ENCODE measurements around the gene EIF4G3. TPM values are rescaled to one million over a fixed set of nuclear protein-coding genes. Genes with fewer than 3 reads are reported as not detected.
"Not testable (repeated sequence)": the region's sequence is repeated elsewhere in the genome, so short reads cannot be mapped to it uniquely, and the experiment has no call there.

EIF4G3 gene
- total RNA-seq, 1 experiment from 2014 or later = 65.3 TPM

GRCh38 chr1:21106709-21107108 lies 70.0 kb downstream of the EIF4G3 start:
- DNase-seq (ENCODE audit: low spot score) = no peak

- DNase-seq (ENCODE audit: low spot score) = no peak
These were observed 70.5 kb downstream of the EIF4G3 start for GRCh38 chr1:21106238-21106637.

GRCh38 chr1:21105807-21106206 lies 70.9 kb downstream of the EIF4G3 start:
- no peak for DNase-seq (ENCODE audit: low spot score)

DNA sequence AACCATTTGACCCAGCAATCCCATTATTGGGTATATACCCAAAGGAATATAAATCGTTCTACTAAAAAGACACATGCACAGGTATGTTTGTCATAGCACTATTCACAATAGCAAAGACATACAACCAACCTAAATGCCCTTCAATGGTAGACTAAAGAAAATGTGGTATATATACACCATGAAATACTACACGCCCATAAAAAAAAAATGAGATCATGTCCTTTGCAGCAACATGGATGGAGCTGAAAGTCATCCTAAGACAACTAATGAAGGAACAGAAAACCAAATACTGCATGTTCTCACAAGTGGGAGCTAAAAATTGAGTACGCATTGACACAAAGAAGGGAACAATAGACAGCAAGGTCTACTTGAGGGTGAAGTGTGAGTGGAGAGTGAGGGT lies 72.0 kb downstream of the EIF4G3 start:
- DNase-seq (ENCODE audit: low spot score) = no peak

GRCh38 chr1:21100481-21100921 lies 76.2 kb downstream of the EIF4G3 start:
- no peak for DNase-seq (ENCODE audit: low spot score)

DNA sequence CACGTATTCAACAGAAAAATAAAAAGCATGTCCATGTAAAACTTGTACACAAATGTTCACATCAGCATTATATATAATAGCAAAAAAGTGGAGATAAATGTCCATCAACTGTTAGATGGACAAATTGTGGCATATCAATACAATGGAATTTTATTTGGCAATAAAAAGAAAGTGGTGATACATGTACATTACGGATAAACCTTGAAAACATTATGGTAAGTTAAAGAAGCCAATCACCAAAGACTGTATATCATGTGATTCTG lies 76.9 kb downstream of the EIF4G3 start:
- no peak for DNase-seq (ENCODE audit: low spot score)

DNA sequence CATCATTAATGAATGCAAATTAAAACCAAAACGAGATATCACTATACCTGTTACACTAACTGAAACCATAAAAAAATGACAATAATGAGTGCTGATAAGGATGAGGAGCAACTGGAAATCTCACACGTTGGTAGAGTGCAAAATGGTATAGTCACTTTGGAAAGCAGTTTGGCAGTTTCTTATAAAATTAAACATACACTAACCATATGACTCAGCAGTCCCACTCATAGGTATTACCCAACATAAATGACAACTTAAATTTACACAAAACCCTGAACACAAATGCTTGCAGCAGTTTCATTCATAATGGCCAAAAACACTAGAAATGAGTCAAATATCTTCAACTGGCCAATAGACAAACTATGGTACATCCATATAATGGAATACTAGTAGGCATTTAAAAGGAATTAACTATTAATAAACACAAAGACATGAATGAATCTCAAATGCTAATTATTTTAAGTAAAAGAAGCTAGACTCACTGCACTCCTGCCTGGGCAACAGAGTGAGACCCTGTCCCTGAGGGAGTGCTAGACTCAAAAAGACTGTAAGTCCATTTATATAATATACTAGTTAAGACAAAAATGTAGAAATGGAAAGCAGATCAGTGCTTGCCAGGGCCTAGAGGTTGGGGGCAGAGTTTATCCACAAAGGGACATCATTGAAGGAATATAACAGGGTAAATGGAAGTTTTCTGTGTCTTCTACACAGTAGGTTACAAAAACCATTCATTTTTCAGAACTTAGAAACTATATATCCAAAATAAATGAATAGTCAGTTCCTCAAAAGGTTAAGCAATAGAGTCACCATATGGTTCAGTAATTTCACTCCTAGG lies 77.4 kb downstream of the EIF4G3 start:
- no peak for DNase-seq (ENCODE audit: low spot score)

GRCh38 chr1:21098186-21098915 lies 78.3 kb downstream of the EIF4G3 start:
- no peak for DNase-seq (ENCODE audit: low spot score)

- no peak for DNase-seq (ENCODE audit: low spot score)
These were observed 79.0 kb downstream of the EIF4G3 start for GRCh38 chr1:21097729-21098128.

- no peak for DNase-seq (ENCODE audit: low spot score)
These were observed 80.7 kb downstream of the EIF4G3 start for GRCh38 chr1:21095976-21096375.

DNA sequence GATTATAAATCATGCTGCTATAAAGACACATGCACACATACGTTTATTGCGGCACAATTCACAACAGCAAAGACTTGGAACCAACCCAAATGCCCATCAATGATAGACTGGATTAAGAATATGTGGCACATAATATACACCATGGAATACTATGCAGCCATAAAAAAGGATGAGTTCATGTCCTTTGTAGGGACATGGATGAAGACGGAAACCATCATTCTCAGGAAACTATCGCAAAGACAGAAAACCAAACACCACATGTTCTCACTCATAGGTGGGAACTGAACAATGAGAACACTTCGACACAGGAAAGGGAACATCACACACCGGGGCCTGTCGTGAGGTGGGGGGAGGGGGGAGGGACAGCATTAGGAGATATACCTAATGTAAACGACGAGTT lies 82.4 kb downstream of the EIF4G3 start:
- not testable (repeated sequence) for DNase-seq (ENCODE audit: low spot score)

DNA sequence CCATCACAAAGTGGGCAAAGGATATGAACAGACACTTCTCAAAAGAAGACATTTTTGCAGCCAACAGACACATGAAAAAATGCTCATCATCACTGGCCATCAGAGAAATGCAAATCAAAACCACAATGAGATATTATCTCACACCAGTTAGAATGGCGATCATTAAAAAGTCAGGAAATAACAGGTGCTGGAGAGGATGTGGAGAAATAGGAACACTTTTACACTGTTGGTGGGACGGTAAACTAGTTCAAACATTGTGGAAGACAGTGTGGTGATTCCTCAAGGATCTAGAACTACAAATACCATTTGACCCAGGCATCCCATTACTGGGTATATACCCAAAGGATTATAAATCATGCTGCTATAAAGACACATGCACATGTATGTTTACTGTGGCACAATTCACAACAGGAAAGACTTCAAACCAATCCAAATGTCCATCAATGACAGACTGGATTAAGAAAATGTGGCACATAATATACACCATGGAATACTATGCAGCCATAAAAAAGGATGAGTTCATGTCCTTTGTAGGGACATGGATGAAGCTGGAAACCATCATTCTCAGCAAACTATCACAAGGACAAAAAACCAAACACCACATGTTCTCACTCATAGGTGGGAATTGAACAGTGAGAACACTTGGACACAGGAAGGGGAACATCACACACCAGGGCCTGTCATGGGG lies 83.3 kb downstream of the EIF4G3 start:
- not testable (repeated sequence) for DNase-seq (ENCODE audit: low spot score)

DNA sequence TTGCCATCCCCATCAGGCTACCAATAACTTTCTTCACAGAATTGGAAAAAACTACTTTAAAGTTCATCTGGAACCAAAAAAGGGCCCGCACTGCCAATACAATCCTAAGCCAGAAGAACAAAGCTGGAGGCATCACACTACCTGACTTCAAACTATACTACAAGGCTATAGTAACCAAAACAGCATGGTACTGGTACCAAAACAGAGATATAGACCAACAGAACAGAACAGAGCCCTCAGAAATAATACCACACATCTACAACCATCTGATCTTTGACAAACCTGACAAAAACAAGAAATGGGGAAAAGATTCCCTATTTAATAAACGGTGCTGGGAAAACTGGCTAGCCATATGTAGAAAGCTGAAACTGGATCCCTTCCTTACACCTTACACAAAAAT lies 84.2 kb downstream of the EIF4G3 start:
- not testable (repeated sequence) for DNase-seq (ENCODE audit: low spot score)

DNA sequence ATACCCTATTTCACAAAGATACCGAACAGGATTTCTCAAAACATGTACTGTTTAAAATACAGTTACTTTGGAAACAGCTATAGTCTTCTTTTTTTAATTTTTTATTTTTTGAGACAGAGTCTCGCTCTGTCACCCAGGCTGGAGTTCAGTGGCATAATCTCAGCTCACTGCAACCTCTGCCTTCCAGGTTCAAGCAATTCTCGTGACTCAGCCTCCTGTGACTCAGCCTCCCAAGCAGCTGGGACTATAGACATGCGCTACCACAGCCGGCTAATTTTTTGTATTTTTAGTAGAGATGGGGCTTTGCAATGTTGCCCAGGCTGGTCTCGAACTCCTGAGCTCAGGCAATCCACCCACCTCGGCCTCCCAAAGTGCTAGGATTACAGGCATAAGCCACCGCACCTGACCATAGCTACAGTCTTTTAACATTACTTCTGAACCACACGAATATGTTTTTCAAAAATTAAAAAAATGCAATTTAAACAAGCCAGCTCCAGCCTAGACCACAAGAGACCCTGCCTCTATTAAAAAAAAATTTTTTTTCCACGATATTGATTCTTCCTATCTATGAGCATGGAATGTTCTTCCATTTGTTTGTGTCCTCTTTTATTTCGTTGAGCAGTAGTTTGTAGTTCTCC lies 85.5 kb downstream of the EIF4G3 start:
- not testable (repeated sequence) for DNase-seq (ENCODE audit: low spot score)

GRCh38 chr1:21090463-21090862 lies 86.2 kb downstream of the EIF4G3 start:
- no peak for DNase-seq (ENCODE audit: low spot score)

GRCh38 chr1:21089731-21090130 lies 87.0 kb downstream of the EIF4G3 start:
- DNase-seq (ENCODE audit: low spot score) = no peak

DNA sequence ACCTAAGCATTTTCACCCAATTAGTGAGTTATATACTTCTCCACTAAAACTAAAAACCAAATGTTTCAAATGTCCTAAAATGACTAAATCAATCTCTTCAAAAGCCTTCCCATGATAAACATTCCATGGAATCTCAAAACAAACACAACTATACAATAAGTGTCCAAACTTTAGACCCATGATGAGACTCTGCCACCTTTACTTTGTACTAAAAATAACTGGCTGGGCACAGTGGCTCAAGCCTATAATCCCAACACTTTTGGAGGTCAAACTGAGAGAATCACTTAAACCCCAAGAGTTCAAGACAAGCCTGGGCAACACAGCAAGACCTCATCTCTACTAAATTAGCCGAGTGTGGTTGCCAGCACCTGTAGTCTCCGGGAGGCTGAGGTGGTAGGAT lies 87.4 kb downstream of the EIF4G3 start:
- DNase-seq (ENCODE audit: low spot score) = no peak

- no peak for DNase-seq (ENCODE audit: low spot score)
These were observed 92.4 kb downstream of the EIF4G3 start for GRCh38 chr1:21084111-21084810.

DNA sequence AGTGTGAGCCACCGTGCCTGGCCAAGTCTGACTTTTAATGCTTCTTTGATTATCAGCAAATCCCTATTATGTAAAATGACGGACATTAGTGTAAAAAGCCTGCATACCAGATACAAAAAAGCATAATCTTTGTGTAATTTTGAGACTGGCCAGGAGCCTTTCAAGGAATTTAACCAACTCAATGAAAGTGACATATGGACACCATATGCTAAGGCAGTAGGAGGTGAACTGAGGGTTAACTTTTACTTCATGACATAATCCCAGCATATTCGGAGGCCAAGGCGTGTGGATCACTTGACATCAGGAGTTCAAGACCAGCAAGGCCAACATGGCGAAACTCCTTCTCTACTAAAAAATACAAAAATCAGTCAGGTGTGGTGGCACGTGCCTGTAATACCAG lies 94.6 kb downstream of the EIF4G3 start:
- DNase-seq (ENCODE audit: low spot score) = no peak

GRCh38 chr1:21077085-21077484 lies 99.6 kb downstream of the EIF4G3 start:
- DNase-seq (ENCODE audit: low spot score) = no peak

DNA sequence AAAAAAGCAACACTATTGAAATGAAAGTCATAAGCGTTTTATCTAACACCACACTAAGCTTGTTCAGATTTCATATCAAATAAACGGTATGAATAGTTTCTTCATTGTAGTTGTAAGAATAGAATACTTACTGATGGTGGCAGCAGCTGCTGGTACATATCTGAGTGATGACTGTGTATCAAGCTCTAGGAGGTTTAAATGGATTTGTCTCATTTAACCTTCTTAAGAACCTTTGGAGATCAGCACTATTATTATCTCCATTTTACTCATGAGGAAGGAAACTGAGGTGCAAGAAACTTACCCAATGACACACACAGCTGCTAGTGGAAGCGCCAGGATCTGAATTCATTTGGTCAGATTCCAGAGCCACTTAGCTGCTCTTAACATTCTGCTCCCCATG lies 104.0 kb downstream of the EIF4G3 start:
- no peak for DNase-seq (ENCODE audit: low spot score)
